Mesendoderm (in vitro differentiated cells): ENCODE results near the gene MFSD6.
"Not testable (repeated sequence)": the region's sequence is repeated elsewhere in the genome, so short reads cannot be mapped to it uniquely, and the experiment has no call there.

Experiments used
- DNase-seq: peaks from one replicate; pipeline ENCODE4 v3.0.0; 2013
- H2AK5ac ChIP-seq: 2 replicates; pipeline ENCODE4 v1.6.1; 2013; ENCODE audit warnings: low read length, inconsistent platforms
- H2BK120ac ChIP-seq: 2 replicates; pipeline ENCODE4 v1.6.1; 2013; ENCODE audit warnings: low read depth, mild to moderate bottlenecking, low read length, moderate library complexity, mixed read lengths
- H2BK15ac ChIP-seq: replicated peaks from 2 replicates; pipeline ENCODE4 v1.6.1; 2013; ENCODE audit warnings: low read depth, mild to moderate bottlenecking, moderate library complexity
- H2BK5ac ChIP-seq: 2 replicates; pipeline ENCODE4 v1.6.1; 2013; ENCODE audit warnings: low read length, inconsistent platforms
- H3K18ac ChIP-seq: 2 replicates; pipeline ENCODE4 v1.6.1; 2013; ENCODE audit warnings: mild to moderate bottlenecking, low read length, mixed read lengths
- H3K23ac ChIP-seq: one replicate; pipeline ENCODE4 v1.6.1; 2013; ENCODE audit warnings: low read length
- H3K27ac ChIP-seq: 2 replicates; pipeline ENCODE4 v1.5.1; 2013; ENCODE audit warnings: low read depth, mild to moderate bottlenecking, inconsistent platforms, low read length, moderate library complexity
- H3K27me3 ChIP-seq: 2 replicates; pipeline ENCODE4 v1.6.1; 2013; ENCODE audit warnings: low read length, control low read depth, mild to moderate bottlenecking, inconsistent platforms; ENCODE audit not compliant: insufficient read depth, poor library complexity
- H3K36me3 ChIP-seq: 2 replicates; pipeline ENCODE4 v1.6.1; 2013; ENCODE audit warnings: low read length, inconsistent platforms; ENCODE audit not compliant: control insufficient read depth, insufficient read depth
- H3K4ac ChIP-seq: one replicate; pipeline ENCODE4 v1.6.1; 2013; ENCODE audit warnings: low read depth, mild to moderate bottlenecking, low read length, moderate library complexity
- H3K4me1 ChIP-seq: 2 replicates; pipeline ENCODE4 v1.6.1; 2013; ENCODE audit warnings: low read depth, low read length, inconsistent platforms; ENCODE audit not compliant: control insufficient read depth
- H3K4me2 ChIP-seq: 2 replicates; pipeline ENCODE4 v1.6.1; 2013; ENCODE audit warnings: low read length
- H3K4me3 ChIP-seq: 2 replicates; pipeline ENCODE4 v1.5.1; 2013; ENCODE audit warnings: mild to moderate bottlenecking, low read length
- H3K56ac ChIP-seq: one replicate; pipeline ENCODE4 v1.6.1; 2013; ENCODE audit warnings: low read length
- H3K79me1 ChIP-seq: 2 replicates; pipeline ENCODE4 v1.6.1; 2013; ENCODE audit warnings: low read length, inconsistent platforms
- H3K79me2 ChIP-seq: 2 replicates; pipeline ENCODE4 v1.6.1; 2013; ENCODE audit warnings: mild to moderate bottlenecking, low read length; ENCODE audit not compliant: control insufficient read depth, insufficient read depth
- H3K9ac ChIP-seq: 2 replicates; pipeline ENCODE4 v1.6.1; 2013; ENCODE audit warnings: low read length, inconsistent platforms
- H4K5ac ChIP-seq: one replicate; pipeline ENCODE4 v1.6.1; 2013; ENCODE audit warnings: low read length
- H4K8ac ChIP-seq: one replicate; pipeline ENCODE4 v1.6.1; 2013; ENCODE audit warnings: low read depth, mild to moderate bottlenecking, control low read depth, low read length, moderate library complexity
- WGBS: extraction: QIAGEN DNeasy Blood & Tissue Kit; methylation state at CpG from one replicate; pipeline ENCODE4 v1.1.7; 2013; ENCODE audit warnings: low lambda C conversion rate, missing lambda C conversion rate; ENCODE audit not compliant: insufficient coverage; ENCODE audit errors: extremely low coverage; 5-methylcytosine and 5-hydroxymethylcytosine counted together

Gene MFSD6

DNA sequence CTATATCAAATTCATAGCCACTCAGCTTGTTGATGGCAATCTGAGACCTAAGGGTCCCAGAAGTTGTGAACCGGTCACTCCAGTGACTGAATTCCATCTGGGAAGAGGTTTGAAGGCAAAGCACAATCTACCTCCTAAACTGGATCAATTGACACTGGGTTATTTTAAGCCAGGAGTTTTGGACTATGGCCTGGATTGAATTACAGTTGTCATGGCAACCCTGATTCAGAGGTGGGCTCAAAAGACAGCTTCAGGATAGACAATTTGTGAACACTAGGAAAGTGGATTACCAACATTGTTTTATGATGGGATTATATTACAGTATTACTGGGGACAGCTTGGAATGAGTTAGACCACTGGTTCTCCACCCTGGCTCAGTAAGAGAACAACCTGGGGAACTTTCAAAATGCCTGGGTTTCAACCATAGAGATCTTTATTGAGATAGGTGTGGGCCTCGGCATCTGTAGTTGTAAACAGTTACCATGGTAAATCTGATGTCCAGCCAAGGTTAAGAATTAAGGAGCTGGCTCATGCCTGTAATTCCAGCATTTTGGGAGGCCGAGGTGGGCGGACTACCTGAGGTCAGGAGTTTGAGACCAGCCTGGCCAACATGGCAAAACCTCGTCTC, 58.8 kb downstream of the MFSD6 start:
- Histone ChIP-seq H3K36me3 (no peaks in the 10 kb centered on the region), H3K79me1 (no peaks in the 10 kb centered on the region), H2BK120ac (no peak overlapping the region), H3K27ac (no peak overlapping the region), H2AK5ac (no peak overlapping the region), H3K18ac (no peak overlapping the region), H3K56ac (no peak overlapping the region), H3K4ac (no peak overlapping the region), H4K5ac (no peak overlapping the region), H4K8ac (no peak overlapping the region), H3K23ac (no peak overlapping the region), H3K4me3 (no peak overlapping the region), H3K9ac (no peak overlapping the region), H3K4me2 (no peak overlapping the region), H3K79me2 (no peaks in the 10 kb centered on the region), H2BK15ac (no peak overlapping the region), H2BK5ac (no peak overlapping the region), H3K27me3 (no peaks in the 10 kb centered on the region), H3K4me1 (no peaks in the 10 kb centered on the region)
- WGBS = no CpG with 5 or more reads among the region's 5 CpGs
- peak; percentile 35 for DNase-seq

DNA sequence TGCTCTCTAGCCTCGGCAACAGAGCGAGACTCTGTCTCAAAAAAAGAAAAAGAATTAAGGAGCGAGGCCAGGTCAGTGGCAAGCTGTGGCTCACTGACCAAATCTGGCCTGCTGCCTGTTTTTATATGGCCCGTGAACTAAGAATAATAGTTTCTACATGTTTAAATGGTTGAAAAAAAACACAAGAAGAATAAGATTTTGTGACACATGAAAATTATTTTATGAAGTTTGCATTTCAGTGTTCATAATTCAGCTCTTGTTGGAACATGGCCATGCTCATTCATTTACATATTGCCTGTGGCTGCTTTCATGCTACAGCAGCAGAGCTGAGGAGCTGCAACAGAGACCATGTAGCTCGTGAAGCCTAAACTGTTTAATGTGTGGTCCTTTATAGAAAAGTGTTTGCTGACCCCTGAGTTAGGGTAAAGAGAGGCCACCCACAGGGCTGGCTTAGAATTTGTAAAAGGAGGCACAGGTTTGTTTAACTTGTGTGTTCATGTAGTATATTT, 59.5 kb downstream of the MFSD6 start:
- Histone ChIP-seq H4K8ac (peak overlapping the region; percentile 28), H3K4me2 (no peak overlapping the region), H4K5ac (no peak overlapping the region), H2BK5ac (no peak overlapping the region), H3K56ac (no peak overlapping the region), H2BK15ac (no peak overlapping the region), H3K79me1 (no peaks in the 10 kb centered on the region), H3K4ac (no peak overlapping the region), H3K18ac (no peak overlapping the region), H3K23ac (no peak overlapping the region), H3K36me3 (no peaks in the 10 kb centered on the region), H3K79me2 (no peaks in the 10 kb centered on the region), H2AK5ac (no peak overlapping the region), H3K9ac (no peak overlapping the region), H3K4me1 (no peaks in the 10 kb centered on the region), H3K27ac (no peak overlapping the region), H3K4me3 (no peak overlapping the region), H3K27me3 (no peaks in the 10 kb centered on the region), H2BK120ac (no peak overlapping the region)
- DNase-seq = no peak
- no CpG with 5 or more reads among the region's 5 CpGs for WGBS

DNA sequence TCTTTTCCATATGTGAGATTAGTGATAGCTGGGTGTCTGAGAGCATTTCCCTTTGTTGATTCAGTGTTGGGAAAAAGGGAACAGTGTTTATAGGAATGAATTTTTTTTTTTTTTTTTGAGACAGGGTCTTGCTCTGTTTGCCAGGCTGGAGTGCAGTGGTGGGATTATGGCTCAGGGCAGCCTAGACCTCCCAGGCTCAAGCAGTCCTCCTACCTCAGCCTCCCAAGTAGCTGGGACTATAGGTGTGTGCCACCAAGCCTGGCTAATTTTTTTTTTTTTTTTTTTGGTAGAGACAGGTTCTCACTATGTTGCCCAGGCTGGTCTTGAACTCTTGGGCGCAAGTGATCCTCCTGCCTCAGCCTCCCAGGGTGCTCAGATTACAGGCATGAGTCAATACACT, 60.2 kb downstream of the MFSD6 start:
- H3K4ac ChIP-seq, H2AK5ac ChIP-seq, H3K27ac ChIP-seq, H3K4me2 ChIP-seq, H3K9ac ChIP-seq, H3K56ac ChIP-seq, H3K36me3 ChIP-seq, H3K4me1 ChIP-seq, DNase-seq, H2BK120ac ChIP-seq, H3K23ac ChIP-seq, H3K18ac ChIP-seq, H3K79me2 ChIP-seq, H3K4me3 ChIP-seq, H2BK15ac ChIP-seq, H4K8ac ChIP-seq, H4K5ac ChIP-seq, H2BK5ac ChIP-seq, H3K27me3 ChIP-seq, H3K79me1 ChIP-seq: not testable (repeated sequence)
- no CpG with 5 or more reads among the region's 1 CpG for WGBS

DNA sequence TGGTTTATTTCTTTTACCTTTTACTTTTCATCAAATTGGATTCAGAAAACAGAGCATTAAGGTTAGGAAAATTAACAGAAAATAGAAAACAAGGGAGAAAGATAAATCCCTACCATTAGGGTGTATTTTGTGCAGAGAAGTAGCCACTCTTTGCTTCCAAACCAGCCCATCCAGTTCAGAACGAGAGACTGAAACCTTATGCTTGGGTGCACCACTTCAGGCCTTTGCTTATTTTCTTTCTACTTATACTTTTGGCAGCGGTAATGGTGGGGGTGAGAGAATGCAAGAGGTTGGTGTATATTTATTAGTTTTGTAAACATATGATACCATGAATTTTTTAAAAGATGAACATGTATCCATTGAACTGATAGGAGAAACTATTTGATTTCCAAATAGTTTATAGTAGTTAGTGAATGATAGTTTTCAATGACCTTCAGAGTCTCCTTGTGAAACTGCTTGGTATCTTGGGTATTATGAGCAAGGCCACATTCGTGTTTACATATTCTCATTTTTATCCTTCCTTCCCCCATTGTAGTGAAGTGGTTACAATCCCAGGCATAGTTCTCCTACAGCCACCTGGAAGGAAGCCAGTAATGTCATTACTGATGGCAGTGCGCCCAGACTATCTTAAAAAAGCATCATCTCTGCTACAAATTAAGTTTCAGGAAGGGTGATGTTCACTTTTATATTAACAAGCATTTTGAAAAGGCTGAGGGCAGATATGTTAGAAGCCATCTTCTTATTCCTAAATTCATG, 60.8 kb downstream of the MFSD6 start:
- WGBS = no CpG with 5 or more reads among the region's 4 CpGs
- Histone ChIP-seq H4K5ac (no peak overlapping the region), H3K23ac (no peak overlapping the region), H3K4ac (no peak overlapping the region), H3K36me3 (no peaks in the 10 kb centered on the region), H3K18ac (no peak overlapping the region), H3K4me1 (no peaks in the 10 kb centered on the region), H3K79me2 (no peaks in the 10 kb centered on the region), H3K4me3 (no peak overlapping the region), H3K56ac (no peak overlapping the region), H2BK15ac (no peak overlapping the region), H3K4me2 (no peak overlapping the region), H2BK120ac (no peak overlapping the region), H3K9ac (no peak overlapping the region), H3K79me1 (no peaks in the 10 kb centered on the region), H4K8ac (no peak overlapping the region), H2AK5ac (no peak overlapping the region), H2BK5ac (no peak overlapping the region), H3K27me3 (no peaks in the 10 kb centered on the region), H3K27ac (no peak overlapping the region)
- no peak for DNase-seq

DNA sequence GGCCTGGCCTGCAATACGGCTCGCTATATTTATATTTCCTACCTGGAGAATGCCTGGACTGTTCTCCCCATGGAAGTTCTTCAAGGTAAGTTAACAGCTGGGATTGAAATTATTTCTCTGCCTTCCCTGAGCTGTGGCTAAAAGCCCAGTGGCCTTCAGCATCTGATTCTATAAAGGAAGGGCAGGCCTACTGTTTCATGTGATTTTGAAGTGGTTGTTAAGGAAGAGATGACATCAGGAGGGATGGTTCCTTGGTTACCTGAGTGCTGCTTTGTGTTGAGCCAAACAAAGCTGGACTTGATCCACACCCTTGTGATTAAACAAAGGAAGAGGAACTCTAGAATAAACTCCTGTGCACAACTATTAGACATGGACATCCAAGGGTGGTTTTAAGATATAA, 61.6 kb downstream of the MFSD6 start:
- H2BK5ac ChIP-seq = no peak overlapping the region
- WGBS = no CpG with 5 or more reads among the region's 2 CpGs
- H3K23ac ChIP-seq = no peak overlapping the region
- no peak overlapping the region for H3K18ac ChIP-seq
- no peak overlapping the region for H3K4me3 ChIP-seq
- no peak overlapping the region for H4K8ac ChIP-seq
- H3K79me1 ChIP-seq = no peaks in the 10 kb centered on the region
- H3K56ac ChIP-seq = no peak overlapping the region
- no peaks in the 10 kb centered on the region for H3K79me2 ChIP-seq
- H2BK15ac ChIP-seq = no peak overlapping the region
- no peaks in the 10 kb centered on the region for H3K36me3 ChIP-seq
- no peaks in the 10 kb centered on the region for H3K4me1 ChIP-seq
- H4K5ac ChIP-seq = no peak overlapping the region
- no peak overlapping the region for H2AK5ac ChIP-seq
- no peaks in the 10 kb centered on the region for H3K27me3 ChIP-seq
- H3K9ac ChIP-seq = no peak overlapping the region
- H2BK120ac ChIP-seq = no peak overlapping the region
- no peak overlapping the region for H3K4me2 ChIP-seq
- H3K27ac ChIP-seq = no peak overlapping the region
- H3K4ac ChIP-seq = no peak overlapping the region
- DNase-seq = peak; percentile 20
